GM10248 (cell line): Measurements from ENCODE around the gene SUFU.
"Not testable (repeated sequence)": the region's sequence is repeated elsewhere in the genome, so short reads cannot be mapped to it uniquely, and the experiment has no call there.

Experiments used
- CTCF ChIA-PET: fragments of 300-600 bp; sonication (Branson Sonifier 250); formaldehyde crosslinking; extraction: SDS; loops from one replicate; lab custom pipeline; 2021; ENCODE audit warnings: antibody characterized with exemption; lab: Yijun Ruan, JAX
- POLR2A ChIA-PET: fragments of 350-650 bp; sonication (Branson Sonifier 250); formaldehyde crosslinking; extraction: SDS; loops from one replicate; lab custom pipeline; 2020; ENCODE audit warnings: antibody characterized with exemption; lab: Yijun Ruan, JAX
- DNase-seq: peaks from one replicate; pipeline ENCODE4 v3.0.0; 2012; ENCODE audit errors: extremely low spot score
- TF ChIP-seq, protein P1 (sequence below): IDR thresholded peaks from 2 replicates; pipeline ENCODE4 v1.5.1; 2012; ENCODE audit warnings: mild to moderate bottlenecking, low read depth; ENCODE audit errors: extremely low read depth, missing control alignments, control extremely low read depth

Gene SUFU

DNA sequence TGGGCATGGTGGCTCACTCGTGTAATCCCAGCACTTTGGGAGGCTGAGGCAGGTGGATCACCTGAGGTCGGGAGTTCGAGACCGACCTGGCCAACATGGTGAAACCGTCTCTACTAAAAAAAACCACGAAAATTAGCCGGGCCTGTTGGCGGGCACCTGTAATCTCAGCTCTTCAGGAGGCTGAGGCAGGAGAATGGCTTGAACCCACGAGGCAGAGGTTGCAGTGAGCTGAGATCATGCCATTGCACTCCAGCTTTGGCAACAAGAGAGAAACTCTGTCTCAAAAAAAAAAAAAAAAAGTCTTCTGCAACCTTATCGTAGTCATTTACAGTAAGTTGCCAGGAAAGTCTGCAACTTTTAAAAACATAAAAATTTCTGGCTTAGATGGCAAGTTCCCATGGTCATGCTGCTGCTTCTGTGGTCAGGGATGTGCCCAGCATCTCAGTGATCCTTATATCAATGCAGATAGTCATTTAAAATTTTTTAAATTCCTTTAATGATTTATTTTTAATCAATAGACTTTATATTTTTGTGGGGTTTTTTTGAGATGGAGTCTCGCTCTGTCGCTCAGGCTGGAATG lies 15.6 kb downstream of the SUFU start:
- no peak for DNase-seq
- CTCF ChIA-PET = interaction anchor here (0.8 to 3.4 kb wide), 5 partner anchors 11 to 350 kb away, joined by 3 to 16 read pairs (median 3); no protein-coding TSS in a partner anchor
- TF ChIP-seq, protein P1, sequence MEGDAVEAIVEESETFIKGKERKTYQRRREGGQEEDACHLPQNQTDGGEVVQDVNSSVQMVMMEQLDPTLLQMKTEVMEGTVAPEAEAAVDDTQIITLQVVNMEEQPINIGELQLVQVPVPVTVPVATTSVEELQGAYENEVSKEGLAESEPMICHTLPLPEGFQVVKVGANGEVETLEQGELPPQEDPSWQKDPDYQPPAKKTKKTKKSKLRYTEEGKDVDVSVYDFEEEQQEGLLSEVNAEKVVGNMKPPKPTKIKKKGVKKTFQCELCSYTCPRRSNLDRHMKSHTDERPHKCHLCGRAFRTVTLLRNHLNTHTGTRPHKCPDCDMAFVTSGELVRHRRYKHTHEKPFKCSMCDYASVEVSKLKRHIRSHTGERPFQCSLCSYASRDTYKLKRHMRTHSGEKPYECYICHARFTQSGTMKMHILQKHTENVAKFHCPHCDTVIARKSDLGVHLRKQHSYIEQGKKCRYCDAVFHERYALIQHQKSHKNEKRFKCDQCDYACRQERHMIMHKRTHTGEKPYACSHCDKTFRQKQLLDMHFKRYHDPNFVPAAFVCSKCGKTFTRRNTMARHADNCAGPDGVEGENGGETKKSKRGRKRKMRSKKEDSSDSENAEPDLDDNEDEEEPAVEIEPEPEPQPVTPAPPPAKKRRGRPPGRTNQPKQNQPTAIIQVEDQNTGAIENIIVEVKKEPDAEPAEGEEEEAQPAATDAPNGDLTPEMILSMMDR = no peak
- POLR2A ChIA-PET = no interaction called here

DNA sequence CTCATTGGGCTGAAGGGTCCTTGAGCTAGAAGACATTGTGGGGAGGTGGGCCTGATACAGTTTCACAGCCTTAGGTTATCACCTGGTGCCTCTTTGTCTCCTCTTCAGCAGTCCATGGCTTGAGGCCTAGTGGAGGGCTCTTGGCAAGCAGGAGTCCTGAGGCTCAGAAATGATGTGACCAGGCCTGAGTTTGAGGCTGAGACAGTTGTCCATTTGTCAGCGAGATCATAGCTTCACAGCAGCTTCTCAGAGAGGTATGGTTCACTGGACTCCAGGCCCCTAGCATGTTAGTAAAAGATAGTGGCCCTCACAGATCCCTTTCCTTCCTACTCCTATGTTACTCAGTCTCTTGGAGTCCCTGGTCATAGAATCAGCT lies 19.1 kb downstream of the SUFU start:
- DNase-seq = no peak
- CTCF ChIA-PET = interaction anchor here (0.7 to 1.8 kb wide), 6 partner anchors 8 to 60 kb away, joined by 3 to 8 read pairs (median 4); partner anchors contain the start of gene ACTR1A
- POLR2A ChIA-PET = no interaction called here
- TF ChIP-seq, protein P1 = no peak

DNA sequence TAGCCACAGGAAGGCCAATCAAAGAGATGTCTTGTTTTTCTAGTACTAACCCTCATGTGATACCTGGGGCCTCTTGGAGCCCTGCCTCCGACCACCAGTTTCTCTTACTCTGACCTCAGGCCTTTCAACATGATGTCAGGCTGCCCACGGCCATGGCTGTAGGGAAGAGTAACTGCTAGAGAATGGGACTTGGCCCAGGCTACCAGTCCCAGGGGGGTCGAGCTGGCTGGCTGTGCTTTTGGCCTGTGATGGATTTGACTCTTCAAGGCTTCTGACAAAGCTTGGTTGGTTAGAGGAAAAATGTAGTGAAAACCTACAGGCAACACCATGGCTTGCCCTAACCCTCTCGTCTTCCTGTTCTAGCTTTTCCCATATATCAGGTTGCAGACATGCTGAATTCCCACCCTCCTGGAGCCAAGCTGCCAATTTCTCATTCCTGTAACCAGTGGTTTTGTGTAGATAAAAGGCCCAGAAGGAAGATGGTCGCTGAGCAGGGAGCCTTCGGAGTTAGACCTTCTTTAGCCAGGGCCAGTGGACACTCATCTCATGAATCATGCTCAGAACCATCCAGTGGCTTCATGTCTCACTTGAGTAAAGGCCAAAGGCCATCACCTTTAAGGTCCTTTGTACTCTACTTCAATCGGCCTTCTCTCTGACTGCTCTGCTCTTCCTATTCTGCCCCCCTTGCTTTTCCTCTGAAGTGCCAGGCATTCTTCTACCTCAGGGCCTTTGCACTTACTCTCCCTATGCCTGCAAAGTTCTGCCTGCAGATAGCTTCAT lies 19.7 kb downstream of the SUFU start:
- DNase-seq = no peak
- ChIA-PET POLR2A (no interaction called here), CTCF (interaction anchor here (0.7 to 1.8 kb wide), 6 partner anchors 7 to 60 kb away, joined by 3 to 8 read pairs (median 4); partner anchors contain the start of gene ACTR1A)
- TF ChIP-seq, protein P1 = no peak

DNA sequence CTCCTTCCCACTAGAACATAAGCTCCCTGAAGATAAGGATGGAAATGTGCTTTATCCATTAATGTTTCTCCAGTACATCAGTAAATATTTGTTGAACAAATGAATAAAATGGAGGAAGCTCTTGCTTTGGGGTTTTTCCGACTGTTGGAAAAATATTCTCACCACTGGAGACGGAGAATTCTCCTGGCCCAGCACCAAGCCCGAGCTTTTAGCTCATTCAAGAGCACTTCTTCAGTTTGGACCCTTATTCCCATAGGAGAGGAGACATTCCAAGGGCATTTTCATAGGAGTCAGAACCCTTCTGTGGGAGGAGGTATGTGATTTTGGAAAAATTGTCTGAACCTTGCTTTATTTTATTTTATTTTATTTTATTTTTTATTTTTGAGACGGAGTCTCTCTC lies 21.0 kb downstream of the SUFU start:
- POLR2A ChIA-PET = no interaction called here
- TF ChIP-seq, protein P1 = no peak
- DNase-seq = no peak
- CTCF ChIA-PET = interaction anchor here (1.1 to 1.4 kb wide), 4 partner anchors 9 to 59 kb away, joined by 3 to 5 read pairs (median 3); no protein-coding TSS in a partner anchor

DNA sequence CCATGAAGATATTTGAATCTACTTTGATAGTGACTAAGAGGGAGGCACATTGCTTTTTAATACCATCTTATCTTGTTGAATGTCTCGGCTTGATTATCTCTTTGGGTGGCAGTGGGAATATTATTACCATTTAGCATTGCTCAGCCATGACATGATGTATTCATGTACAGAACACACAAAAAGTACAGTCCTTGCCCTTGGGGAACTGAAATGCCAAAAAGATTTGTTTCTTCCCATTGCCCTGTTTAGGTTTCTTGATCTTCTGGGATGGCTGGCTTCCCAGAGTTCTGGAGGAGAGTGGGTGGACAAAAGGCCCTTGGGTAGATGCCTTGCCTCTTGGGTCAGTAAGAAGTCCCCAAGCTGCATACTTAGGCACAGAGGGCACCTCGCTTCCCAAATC lies 23.8 kb downstream of the SUFU start:
- DNase-seq = no peak
- TF ChIP-seq, protein P1 = no peak
- ChIA-PET CTCF (interaction anchor here (1.4 kb wide), 1 partner anchor 16 kb away, joined by 4 read pairs; no protein-coding TSS in a partner anchor), POLR2A (no interaction called here)

DNA sequence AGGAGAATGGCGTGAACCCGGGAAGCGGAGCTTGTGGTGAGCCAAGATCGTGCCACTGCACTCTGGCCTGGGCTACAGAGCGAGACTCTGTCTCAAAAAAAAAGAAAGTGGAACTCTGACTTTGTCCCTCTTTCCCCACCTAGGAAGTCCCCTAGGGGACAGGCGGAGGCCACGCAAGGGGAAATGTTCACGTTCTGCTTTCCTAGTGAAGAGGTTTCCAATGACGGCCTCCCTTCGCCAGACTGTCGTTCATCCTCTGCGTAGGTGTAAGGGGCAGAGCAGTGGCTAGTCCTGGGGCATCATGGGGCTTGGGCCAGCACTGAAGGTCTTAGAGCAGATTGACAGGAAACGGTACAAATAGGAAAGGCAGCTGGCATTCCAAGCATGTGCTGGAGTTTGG lies 30.6 kb downstream of the SUFU start:
- ChIA-PET CTCF (interaction anchor here (1.1 to 1.6 kb wide), 3 partner anchors 10 to 182 kb away, joined by 3 to 8 read pairs (median 3); no protein-coding TSS in a partner anchor), POLR2A (no interaction called here)
- TF ChIP-seq, protein P1 = no peak
- no peak for DNase-seq

DNA sequence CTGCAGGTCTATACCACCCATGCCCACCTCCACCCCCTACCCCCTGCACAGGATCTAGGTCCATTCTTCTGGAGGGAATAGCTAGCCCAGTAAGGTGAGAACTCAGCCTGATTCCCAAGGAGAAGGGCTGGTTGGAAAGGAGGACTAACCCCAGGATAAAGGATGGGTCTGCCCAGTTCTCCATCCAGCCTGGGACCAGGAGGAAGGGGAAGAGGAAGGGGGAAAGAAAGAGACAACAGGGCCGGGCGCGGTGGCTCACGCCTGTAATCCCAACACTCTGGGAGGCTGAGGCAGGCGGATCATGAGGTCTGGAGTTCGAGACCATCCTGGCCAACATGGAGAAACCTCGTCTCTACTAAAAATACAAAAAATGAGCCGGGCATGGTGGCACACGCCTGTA lies 31.2 kb downstream of the SUFU start:
- POLR2A ChIA-PET, DNase-seq: not testable (repeated sequence)
- CTCF ChIA-PET = interaction anchor here (1.6 kb wide), 1 partner anchor 12 kb away, joined by 8 read pairs; no protein-coding TSS in a partner anchor
